Right lobe of liver (tissue), 6 donors: ENCODE data around the gene ANK2. TPM values are rescaled to one million over a fixed set of nuclear protein-coding genes. Genes with fewer than 3 reads are reported as not detected.

Experiments used
- ATAC-seq, 4 donors: fragments of 200-7000 bp; cut with Tn5 transposase; one replicate each; pipeline ENCODE4 v1.9.1; 2020; ENCODE audit warnings: mild to moderate bottlenecking in 4 of 4, moderate library complexity in 4 of 4
- DNase-seq, 3 donors: peaks; one replicate each; pipeline ENCODE4 v3.0.0-alpha.2; 2020
- H3K27ac ChIP-seq, 3 donors: fragments of 200-600 bp; one replicate each; pipeline ENCODE4 v1.8.0; 2022
- H3K27me3 ChIP-seq, 2 donors: fragments of 200-600 bp; one replicate each; pipeline ENCODE4 v1.8.0; 2022
- H3K36me3 ChIP-seq, 4 donors: fragments of 200-600 bp; sonication (generic) in 1 of 4; one replicate each; pipeline versions ENCODE4 v1.5.1 to v1.8.0; 2017 to 2022; ENCODE audit warnings: control low read depth in 1 of 4
- H3K4me1 ChIP-seq, 4 donors: fragments of 200-600 bp; sonication (generic) in 1 of 4; one replicate each; pipeline versions ENCODE4 v1.5.1 to v1.8.0; 2017 to 2022; ENCODE audit warnings: control low read depth in 1 of 4
- H3K4me3 ChIP-seq, 3 donors: fragments of 200-600 bp; one replicate each; pipeline ENCODE4 v1.8.0; 2022
- H3K9me3 ChIP-seq, 4 donors: fragments of 200-600 bp; sonication (generic) in 1 of 4; one replicate each; pipeline versions ENCODE4 v1.5.1 to v1.8.0; 2017 to 2022; ENCODE audit warnings: control low read depth in 1 of 4
- CTCF ChIP-seq, 4 donors: fragments of 200-600 bp in 3 of 4; fragments of 450-650 bp in 1 of 4; IDR thresholded peaks; one replicate each; pipeline versions ENCODE4 v1.5.1 to v1.8.0; 2016 to 2022; ENCODE audit warnings: antibody characterized with exemption in 4 of 4, mild to moderate bottlenecking in 2 of 4
- POLR2A ChIP-seq: fragments of 450-650 bp; IDR thresholded peaks from one replicate; pipeline ENCODE4 v1.6.1; 2017; ENCODE audit warnings: antibody characterized with exemption, mild to moderate bottlenecking
- WGBS: methylation state at CpG from one replicate; pipeline ENCODE4 v1.1.6; 2018; ENCODE audit warnings: low coverage, low lambda C conversion rate; ENCODE audit not compliant: insufficient coverage; ENCODE audit errors: missing lambda C conversion rate; 5-methylcytosine and 5-hydroxymethylcytosine counted together
- intact Hi-C, 2 donors: fragments of 100-400 bp; cut with DNase I; formaldehyde crosslinking; loops; one replicate each; pipeline versions ENCODE4 v1.11.2 to v1.14.1; 2022
- total RNA-seq, 6 experiments: library from RNA; depleted of rRNA in 2 of 6; stranded (reverse); fragments of >200 nt in 2 of 6; fragmentation: NEBNext Ultra II Directional in 3 of 6; extraction: Animal tissue kit (Norgen Biotek cat#: 25700) in 3 of 6; gene quantifications; one replicate each; pipeline versions ENCODE4 v1.1.0 to v1.2.4, GENCODE V29; 2016 to 2023
- donor health status: DM: no; HTN: yes; CAD: no.
- donor health status: DM: no; HTN: no; CAD: no.
- donor health status: DM: no; HTN: no; CAD: no.
- donor health status: DM: no; HTN: yes; CAD: no.
- donor health status: DM: no; HTN: yes; CAD: no.

Gene ANK2
- total RNA-seq, 6 experiments from 2014 or later: 0.61 to 1.7 (median 1.1) TPM

GRCh38 chr4:113273721-113274220 is 224.3 kb downstream of the ANK2 start:
- intact Hi-C loops: no loop called here
- TF ChIP-seq POLR2A (no peak), CTCF (IDR thresholded peaks at IDR 0.05) (no peak)
- Histone ChIP-seq H3K4me3 (no peak overlapping the region), H3K36me3 (no peaks in the 10 kb centered on the region), H3K4me1 (peaks cover 0 to 8% (median 3%) of the 10 kb centered on the region in 4 donors), H3K9me3 (no peaks in the 10 kb centered on the region), H3K27me3 (no peaks in the 10 kb centered on the region), H3K27ac (no peak overlapping the region)
- DNase-seq (no peak), ATAC-seq (no peak)

- 61% methylated on average over 7 of the region's 7 CpGs for WGBS
- no peak for TF ChIP-seq CTCF (IDR thresholded peaks at IDR 0.05)
- TF ChIP-seq POLR2A: no peak
- H3K27ac ChIP-seq: no peak overlapping the region
- DNase-seq (no peak), ATAC-seq (no peak)
- no peaks in the 10 kb centered on the region for H3K27me3 ChIP-seq
- no peaks in the 10 kb centered on the region for H3K9me3 ChIP-seq
- peaks cover 0 to 8% (median 3%) of the 10 kb centered on the region in 4 donors for H3K4me1 ChIP-seq
- intact Hi-C loops: no loop called here
- H3K36me3 ChIP-seq: no peaks in the 10 kb centered on the region
- H3K4me3 ChIP-seq: no peak overlapping the region
Observed at GRCh38 chr4:113276464-113277170, 227.2 kb downstream of the ANK2 start.

GRCh38 chr4:113278324-113278934 is 229.0 kb downstream of the ANK2 start:
- DNase-seq (peak in 2 of 3 donors; percentile 37 to 54), ATAC-seq (peak; percentile 80 to 85 (median 84))
- WGBS: 12% methylated on average over 8 of the region's 8 CpGs
- no peak overlapping the region for H3K27ac ChIP-seq
- TF ChIP-seq CTCF (IDR thresholded peaks at IDR 0.05) (peak; percentile 40 to 72 (median 65)), POLR2A (no peak)
- H3K36me3 ChIP-seq: no peaks in the 10 kb centered on the region
- no peaks in the 10 kb centered on the region for H3K4me1 ChIP-seq
- intact Hi-C loops: no loop called here
- H3K27me3 ChIP-seq: no peaks in the 10 kb centered on the region
- H3K4me3 ChIP-seq: no peak overlapping the region
- no peaks in the 10 kb centered on the region for H3K9me3 ChIP-seq

GRCh38 chr4:113285501-113285900 is 236.0 kb downstream of the ANK2 start:
- Histone ChIP-seq H3K4me3 (no peak overlapping the region), H3K27ac (no peak overlapping the region), H3K4me1 (no peaks in the 10 kb centered on the region), H3K9me3 (no peaks in the 10 kb centered on the region), H3K36me3 (no peaks in the 10 kb centered on the region), H3K27me3 (no peaks in the 10 kb centered on the region)
- ATAC-seq (no peak), DNase-seq (no peak)
- TF ChIP-seq CTCF (IDR thresholded peaks at IDR 0.05): no peak
- TF ChIP-seq POLR2A: no peak
- WGBS: 77% methylated on average over 4 of the region's 4 CpGs
- intact Hi-C loops: no loop called here
